Vagina (tissue), 2 donors: ENCODE results near the gene RBMX. TPM values are rescaled to one million over a fixed set of nuclear protein-coding genes. Genes with fewer than 3 reads are reported as not detected.

Experiments
- DNase-seq, 2 donors: peaks; one replicate each; pipeline ENCODE4 v3.0.0-alpha.2; 2017; ENCODE audit errors: extremely low spot score in 2 of 2
- H3K27ac ChIP-seq: fragments of 200-600 bp; sonication (generic); one replicate; pipeline ENCODE4 v1.5.1; 2019
- H3K27me3 ChIP-seq: fragments of 200-600 bp; sonication (generic); one replicate; pipeline ENCODE4 v1.5.1; 2019
- H3K36me3 ChIP-seq, 2 donors: fragments of 200-600 bp; sonication (generic); one replicate each; pipeline ENCODE4 v1.5.1; 2017 to 2019
- H3K4me1 ChIP-seq: fragments of 200-600 bp; sonication (generic); one replicate; pipeline ENCODE4 v1.5.1; 2019
- H3K4me3 ChIP-seq, 2 donors: fragments of 200-600 bp; sonication (generic); 1 replicate in 1 of 2; 2 replicates in 1 of 2; pipeline ENCODE4 v1.5.1; 2016 to 2019
- H3K9me3 ChIP-seq: fragments of 200-600 bp; sonication (generic); one replicate; pipeline ENCODE4 v1.5.1; 2019
- CTCF ChIP-seq, 3 experiments: fragments of 450-650 bp in 2 of 3; fragments of 200-600 bp in 1 of 3; sonication (generic) in 1 of 3; IDR thresholded peaks; one replicate each; pipeline ENCODE4 v1.5.1; 2017 to 2019; ENCODE audit warnings: antibody characterized with exemption in 3 of 3, mild to moderate bottlenecking in 2 of 3, moderate library complexity in 2 of 3
- POLR2A ChIP-seq, 2 donors: fragments of 450-650 bp; IDR thresholded peaks; one replicate each; pipeline ENCODE4 v1.6.1; 2017; ENCODE audit warnings: antibody characterized with exemption in 2 of 2, mild to moderate bottlenecking in 2 of 2, moderate library complexity in 2 of 2
- POLR2AphosphoS5 ChIP-seq, 2 donors: sonication (generic); formaldehyde crosslinking; IDR thresholded peaks; one replicate each; pipeline ENCODE4 v1.9.0; 2017; ENCODE audit warnings: antibody characterized with exemption in 2 of 2, mild to moderate bottlenecking in 2 of 2, low read depth in 1 of 2; ENCODE audit not compliant: insufficient read depth in 1 of 2
- intact Hi-C: fragments of 100-400 bp; cut with DNase I; formaldehyde crosslinking; loops from one replicate; pipeline ENCODE4 v1.15.1; 2023
- total RNA-seq: library from RNA; depleted of rRNA; stranded (reverse); fragments of >200 nt; gene quantifications from one replicate; pipeline ENCODE4 v1.2.3, GENCODE V29; 2016

RBMX gene
- total RNA-seq, 1 donor from 2014 or later = 193 TPM

- no peaks in the 10 kb centered on the region for H3K4me1 ChIP-seq
- intact Hi-C loops = no loop called here
- no peak overlapping the region for H3K27ac ChIP-seq
- DNase-seq = no peak
- no peak for TF ChIP-seq CTCF (IDR thresholded peaks at IDR 0.05)
- TF ChIP-seq POLR2AphosphoS5 (IDR thresholded peaks at IDR 0.05; ENCODE audit: insufficient read depth in 1 of 2, low read depth in 1 of 2) = no peak
- no peak for TF ChIP-seq POLR2A (IDR thresholded peaks at IDR 0.05)
- H3K9me3 ChIP-seq = no peaks in the 10 kb centered on the region
- no peaks in the 10 kb centered on the region for H3K36me3 ChIP-seq
- no peak overlapping the region for H3K4me3 ChIP-seq
- no peaks in the 10 kb centered on the region for H3K27me3 ChIP-seq
Observed at GRCh38 chrX:136850441-136851175, 29.9 kb downstream of the RBMX start.

- H3K36me3 ChIP-seq = no peaks in the 10 kb centered on the region
- no peaks in the 10 kb centered on the region for H3K27me3 ChIP-seq
- DNase-seq = no peak
- no peaks in the 10 kb centered on the region for H3K4me1 ChIP-seq
- H3K27ac ChIP-seq = no peak overlapping the region
- no peaks in the 10 kb centered on the region for H3K9me3 ChIP-seq
- no peak overlapping the region for H3K4me3 ChIP-seq
- no peak for TF ChIP-seq POLR2A (IDR thresholded peaks at IDR 0.05)
- no peak for TF ChIP-seq POLR2AphosphoS5 (IDR thresholded peaks at IDR 0.05; ENCODE audit: insufficient read depth in 1 of 2, low read depth in 1 of 2)
- no peak for TF ChIP-seq CTCF (IDR thresholded peaks at IDR 0.05)
- intact Hi-C loops = no loop called here
Observed at GRCh38 chrX:136849395-136849794, 31.1 kb downstream of the RBMX start.

- TF ChIP-seq POLR2A (IDR thresholded peaks at IDR 0.05) (no peak), POLR2AphosphoS5 (IDR thresholded peaks at IDR 0.05; ENCODE audit: insufficient read depth in 1 of 2, low read depth in 1 of 2) (no peak), CTCF (IDR thresholded peaks at IDR 0.05) (no peak)
- no peak for DNase-seq
- no peaks in the 10 kb centered on the region for H3K9me3 ChIP-seq
- intact Hi-C loops = no loop called here
- no peaks in the 10 kb centered on the region for H3K27me3 ChIP-seq
- no peak overlapping the region for H3K27ac ChIP-seq
- no peaks in the 10 kb centered on the region for H3K4me1 ChIP-seq
- H3K4me3 ChIP-seq = no peak overlapping the region
- no peaks in the 10 kb centered on the region for H3K36me3 ChIP-seq
Observed at GRCh38 chrX:136847874-136848273, 32.7 kb downstream of the RBMX start.

GRCh38 chrX:136839196-136839595, 41.3 kb downstream of the RBMX start:
- DNase-seq = no peak
- intact Hi-C loops = no loop called here
- no peaks in the 10 kb centered on the region for H3K27me3 ChIP-seq
- H3K27ac ChIP-seq = no peak overlapping the region
- no peaks in the 10 kb centered on the region for H3K9me3 ChIP-seq
- no peak overlapping the region for H3K4me3 ChIP-seq
- no peak for TF ChIP-seq POLR2AphosphoS5 (IDR thresholded peaks at IDR 0.05; ENCODE audit: insufficient read depth in 1 of 2, low read depth in 1 of 2)
- TF ChIP-seq CTCF (IDR thresholded peaks at IDR 0.05) = no peak
- TF ChIP-seq POLR2A (IDR thresholded peaks at IDR 0.05) = no peak
- H3K4me1 ChIP-seq = no peaks in the 10 kb centered on the region
- H3K36me3 ChIP-seq = no peaks in the 10 kb centered on the region

- TF ChIP-seq POLR2A (IDR thresholded peaks at IDR 0.05) (no peak), CTCF (IDR thresholded peaks at IDR 0.05) (no peak), POLR2AphosphoS5 (IDR thresholded peaks at IDR 0.05; ENCODE audit: insufficient read depth in 1 of 2, low read depth in 1 of 2) (no peak)
- Histone ChIP-seq H3K27ac (no peak overlapping the region), H3K4me1 (no peaks in the 10 kb centered on the region), H3K27me3 (no peaks in the 10 kb centered on the region), H3K9me3 (no peaks in the 10 kb centered on the region), H3K36me3 (no peaks in the 10 kb centered on the region), H3K4me3 (no peak overlapping the region)
- no peak for DNase-seq
- intact Hi-C loops = no loop called here
Observed at GRCh38 chrX:136835761-136836160, 44.8 kb downstream of the RBMX start.
